Liver (tissue), 9 donors: Measurements from ENCODE around the gene RAG1. TPM values are rescaled to one million over a fixed set of nuclear protein-coding genes. Genes with fewer than 3 reads are reported as not detected.

ENCODE experiments used
- DNase-seq: peaks from one replicate; pipeline ENCODE4 v3.0.0-alpha.2; 2017; ENCODE audit warnings: low spot score
- H3K27ac ChIP-seq, 2 donors: one replicate each; pipeline ENCODE4 v1.7.0; 2013; ENCODE audit warnings: inconsistent platforms in 2 of 2, low read length in 2 of 2, control low read depth in 1 of 2, low read depth in 1 of 2, mild to moderate bottlenecking in 1 of 2
- H3K27me3 ChIP-seq, 4 donors: one replicate each; pipeline versions ENCODE4 v1.6.1 to v1.7.0; 2013; ENCODE audit warnings: low read length in 3 of 4, inconsistent platforms in 1 of 4, mild to moderate bottlenecking in 1 of 4, moderate library complexity in 1 of 4; ENCODE audit not compliant: control insufficient read depth in 4 of 4, insufficient read depth in 4 of 4
- H3K36me3 ChIP-seq, 4 donors: one replicate each; pipeline versions ENCODE4 v1.6.1 to v1.7.0; 2013; ENCODE audit warnings: low read length in 3 of 4, mild to moderate bottlenecking in 3 of 4, low read depth in 1 of 4, moderate library complexity in 1 of 4; ENCODE audit not compliant: control insufficient read depth in 4 of 4, insufficient read depth in 3 of 4
- H3K4me1 ChIP-seq, 4 donors: one replicate each; pipeline versions ENCODE4 v1.6.1 to v1.7.0; 2013; ENCODE audit warnings: low read length in 3 of 4, mild to moderate bottlenecking in 3 of 4, moderate library complexity in 1 of 4; ENCODE audit not compliant: control insufficient read depth in 4 of 4, insufficient read depth in 4 of 4
- H3K4me3 ChIP-seq, 3 donors: one replicate each; pipeline versions ENCODE4 v1.6.1 to v1.7.0; 2013; ENCODE audit warnings: low read length in 3 of 3, control low read depth in 1 of 3, low read depth in 1 of 3, mild to moderate bottlenecking in 1 of 3
- H3K9ac ChIP-seq, 2 donors: one replicate each; pipeline ENCODE4 v1.7.0; 2013; ENCODE audit warnings: low read length in 2 of 2, mild to moderate bottlenecking in 2 of 2, moderate library complexity in 2 of 2, control low read depth in 1 of 2, low read depth in 1 of 2
- H3K9me3 ChIP-seq, 4 donors: one replicate each; pipeline versions ENCODE4 v1.6.1 to v1.7.0; 2013; ENCODE audit warnings: low read length in 3 of 4; ENCODE audit not compliant: control insufficient read depth in 4 of 4
- ATF3 ChIP-seq: IDR thresholded peaks from 2 replicates; pipeline ENCODE4 v1.6.1; 2016; ENCODE audit warnings: antibody characterized with exemption
- CTCF ChIP-seq: fragments of 150-350 bp; IDR thresholded peaks from 2 replicates; pipeline ENCODE4 v1.5.1; 2017; ENCODE audit warnings: improper control_type of control experiment, low read depth, low read length; ENCODE audit not compliant: missing input control
- EGR1 ChIP-seq, 2 donors: IDR thresholded peaks; 2 replicates each; pipeline ENCODE4 v1.6.1; 2016 to 2018; ENCODE audit warnings: antibody characterized with exemption in 2 of 2, low read depth in 2 of 2
- FOXA1 ChIP-seq: IDR thresholded peaks from 2 replicates; pipeline ENCODE4 v1.6.1; 2016; ENCODE audit warnings: antibody characterized with exemption
- FOXA2 ChIP-seq: IDR thresholded peaks from 2 replicates; pipeline ENCODE4 v1.6.1; 2016; ENCODE audit warnings: antibody characterized with exemption
- GABPA ChIP-seq, 2 donors: IDR thresholded peaks in 1 of 2; conservative IDR thresholded peaks in 1 of 2; 2 replicates each; pipeline ENCODE4 v1.6.1; 2016; ENCODE audit warnings: antibody characterized with exemption in 2 of 2, mild to moderate bottlenecking in 1 of 2, moderate library complexity in 1 of 2
- HNF4A ChIP-seq, 2 donors: conservative IDR thresholded peaks; 2 replicates each; pipeline ENCODE4 v1.6.1; 2016; ENCODE audit warnings: antibody characterized with exemption in 2 of 2, mild to moderate bottlenecking in 2 of 2
- HNF4G ChIP-seq: IDR thresholded peaks from 2 replicates; pipeline ENCODE4 v1.6.1; 2016; ENCODE audit warnings: antibody characterized with exemption
- JUND ChIP-seq, 2 donors: IDR thresholded peaks; 2 replicates each; pipeline ENCODE4 v1.6.1; 2016; ENCODE audit warnings: antibody characterized with exemption in 2 of 2
- NR2F2 ChIP-seq: IDR thresholded peaks from 2 replicates; pipeline ENCODE4 v1.6.1; 2016; ENCODE audit warnings: antibody characterized with exemption
- REST ChIP-seq: IDR thresholded peaks from 2 replicates; pipeline ENCODE4 v1.6.1; 2016; ENCODE audit warnings: antibody characterized with exemption, mild to moderate bottlenecking
- RXRA ChIP-seq, 2 donors: IDR thresholded peaks; 2 replicates each; pipeline ENCODE4 v1.6.1; 2017 to 2018; ENCODE audit warnings: antibody characterized with exemption in 2 of 2, mild to moderate bottlenecking in 1 of 2
- SP1 ChIP-seq: IDR thresholded peaks from 2 replicates; pipeline ENCODE4 v1.6.1; 2018; ENCODE audit warnings: antibody characterized with exemption, mild to moderate bottlenecking
- TAF1 ChIP-seq: conservative IDR thresholded peaks from 2 replicates; pipeline ENCODE4 v1.6.1; 2016; ENCODE audit warnings: antibody characterized with exemption, mild to moderate bottlenecking
- YY1 ChIP-seq: IDR thresholded peaks from 2 replicates; pipeline ENCODE4 v1.6.1; 2016; ENCODE audit warnings: antibody characterized with exemption, mild to moderate bottlenecking
- ZBTB33 ChIP-seq: IDR thresholded peaks from 2 replicates; pipeline ENCODE4 v1.6.1; 2016; ENCODE audit warnings: antibody characterized with exemption
- WGBS: extraction: QIAGEN DNeasy Blood & Tissue Kit; methylation state at CpG from one replicate; pipeline ENCODE4 v1.1.7; 2013; 5-methylcytosine and 5-hydroxymethylcytosine counted together
- polyA plus RNA-seq, 2 donors: library from polyadenylated mRNA; stranded (reverse) in 1 of 2; unstranded in 1 of 2; fragments of 200-250 nt in 1 of 2; fragments of >200 nt in 1 of 2; fragmentation: Nextera tagmentation in 1 of 2; extraction: Ambion mirVana in 1 of 2; gene quantifications; one replicate each; pipeline versions ENCODE4 v1.2.1 to v1.2.3, GENCODE V29; 2013 to 2015
- total RNA-seq, 2 donors: library from RNA; depleted of rRNA; stranded (reverse); fragments of >200 nt; gene quantifications; one replicate each; pipeline ENCODE4 v1.2.3, GENCODE V29; 2014
- donor health status: healthy.
- donor health status: healthy.
- donor health status: healthy.
- donor health status: healthy.
- donor health status: healthy.

The RAG1 gene
- total and polyA plus RNA-seq, 4 donors: 0.43 to 4.3 (median 0.93) TPM

GRCh38 chr11:36569095-36569494, 1.3 kb downstream of the RAG1 start:
- no peak for TF ChIP-seq HNF4A (conservative IDR thresholded peaks at IDR 0.05)
- no peak for TF ChIP-seq HNF4G
- no peak for TF ChIP-seq ZBTB33
- TF ChIP-seq RXRA (IDR thresholded peaks at IDR 0.05): no peak
- Histone ChIP-seq H3K4me3 (no peak overlapping the region), H3K9ac (no peak overlapping the region), H3K9me3 (no peaks in the 10 kb centered on the region), H3K36me3 (no peaks in the 10 kb centered on the region), H3K4me1 (no peaks in the 10 kb centered on the region), H3K27me3 (no peaks in the 10 kb centered on the region), H3K27ac (no peak overlapping the region)
- 83% methylated on average over 4 of the region's 4 CpGs for WGBS
- no peak for DNase-seq

GRCh38 chr11:36574486-36574885, 6.7 kb downstream of the RAG1 start:
- Histone ChIP-seq H3K9me3 (no peaks in the 10 kb centered on the region), H3K36me3 (no peaks in the 10 kb centered on the region), H3K9ac (no peak overlapping the region), H3K4me1 (no peaks in the 10 kb centered on the region), H3K27ac (no peak overlapping the region), H3K4me3 (no peak overlapping the region), H3K27me3 (no peaks in the 10 kb centered on the region)
- DNase-seq: no peak
- TF ChIP-seq NR2F2: no peak
- TF ChIP-seq SP1: no peak
- TF ChIP-seq ZBTB33: no peak
- TF ChIP-seq EGR1 (IDR thresholded peaks at IDR 0.05; ENCODE audit: low read depth in 2 of 2): no peak
- no peak for TF ChIP-seq TAF1
- TF ChIP-seq REST: no peak
- no peak for TF ChIP-seq YY1
- no peak for TF ChIP-seq CTCF
- TF ChIP-seq ATF3: no peak
- TF ChIP-seq JUND (IDR thresholded peaks at IDR 0.05): no peak
- no peak for TF ChIP-seq GABPA (IDR thresholded peaks at IDR 0.05 in 1 of 2, conservative IDR thresholded peaks at IDR 0.05 in 1 of 2)
- no peak for TF ChIP-seq FOXA1
- TF ChIP-seq FOXA2: no peak
- no peak for TF ChIP-seq HNF4A (conservative IDR thresholded peaks at IDR 0.05)
- no peak for TF ChIP-seq RXRA (IDR thresholded peaks at IDR 0.05)
- 86% methylated on average over 8 of the region's 8 CpGs for WGBS
